GM23338 (cell line): ENCODE data around the gene SHISAL1. TPM values are rescaled to one million over a fixed set of nuclear protein-coding genes. Genes with fewer than 3 reads are reported as not detected.
A peak's percentile ranks its signal among the peaks of the same experiment; 100 is the strongest.

Source experiments
- ATAC-seq: fragments of 200-7000 bp; cut with Tn5 transposase; 3 replicates; pipeline ENCODE4 v1.9.1; 2020
- DNase-seq: peaks from one replicate; pipeline ENCODE4 v3.0.0-alpha.2; 2015; ENCODE audit warnings: low spot score
- H2AFZ ChIP-seq: fragments of 200-600 bp; sonication (generic); 2 replicates; pipeline ENCODE4 v1.8.0; 2016; ENCODE audit warnings: antibody characterized with exemption, mild to moderate bottlenecking, moderate library complexity
- H3F3A ChIP-seq: fragments of 200-600 bp; sonication (generic); replicated peaks from 2 replicates; pipeline ENCODE4 v1.8.0; 2017; ENCODE audit warnings: antibody characterized with exemption, mixed run types, low read depth
- H3K27ac ChIP-seq: fragments of 200-600 bp; sonication (generic); 2 replicates; pipeline ENCODE4 v1.6.1; 2016; ENCODE audit warnings: low read depth
- H3K27me3 ChIP-seq: fragments of 200-600 bp; sonication (generic); 2 replicates; pipeline ENCODE4 v1.8.0; 2016; ENCODE audit warnings: mild to moderate bottlenecking, mixed run types, moderate library complexity; ENCODE audit not compliant: insufficient read depth
- H3K36me3 ChIP-seq: fragments of 200-600 bp; sonication (generic); 2 replicates; pipeline ENCODE4 v1.8.0; 2016; ENCODE audit warnings: mild to moderate bottlenecking; ENCODE audit not compliant: insufficient read depth
- H3K4me1 ChIP-seq: fragments of 200-600 bp; sonication (generic); 2 replicates; pipeline ENCODE4 v1.8.0; 2016; ENCODE audit warnings: mild to moderate bottlenecking, moderate library complexity; ENCODE audit not compliant: insufficient read depth
- H3K4me2 ChIP-seq: fragments of 200-600 bp; sonication (generic); 2 replicates; pipeline ENCODE4 v1.7.1; 2017; ENCODE audit warnings: mixed run types
- H3K4me3 ChIP-seq: fragments of 200-600 bp; sonication (generic); 2 replicates; pipeline ENCODE4 v1.6.1; 2016; ENCODE audit warnings: mixed run types
- H3K79me2 ChIP-seq: fragments of 200-600 bp; sonication (generic); replicated peaks from 2 replicates; pipeline ENCODE4 v1.8.0; 2017; ENCODE audit warnings: mild to moderate bottlenecking; ENCODE audit not compliant: insufficient read depth
- H3K9me2 ChIP-seq: fragments of 200-600 bp; sonication (generic); 2 replicates; pipeline ENCODE4 v1.8.0; 2017; ENCODE audit not compliant: insufficient read depth
- H4K20me1 ChIP-seq: fragments of 200-600 bp; sonication (generic); replicated peaks from 2 replicates; pipeline ENCODE4 v1.8.0; 2017; ENCODE audit warnings: mild to moderate bottlenecking; ENCODE audit not compliant: insufficient read depth
- H3K27ac Mint-ChIP-seq: 2 replicates; pipeline ENCODE4 v1.8.0; 2020; ENCODE audit warnings: inconsistent platforms, mild to moderate bottlenecking, moderate library complexity, mixed read lengths
- H3K27me3 Mint-ChIP-seq: 3 replicates; pipeline ENCODE4 v1.8.0; 2022; ENCODE audit warnings: low read depth, mild to moderate bottlenecking, moderate library complexity, mixed read lengths, inconsistent platforms; ENCODE audit not compliant: insufficient read depth, poor library complexity
- H3K36me3 Mint-ChIP-seq: 3 replicates; pipeline ENCODE4 v1.8.0; 2021; ENCODE audit warnings: low read depth, mild to moderate bottlenecking, inconsistent platforms, moderate library complexity, mixed read lengths
- H3K4me1 Mint-ChIP-seq: 3 replicates; pipeline ENCODE4 v1.8.0; 2020; ENCODE audit warnings: mild to moderate bottlenecking, inconsistent platforms, mixed read lengths
- H3K4me3 Mint-ChIP-seq: 3 replicates; pipeline ENCODE4 v1.8.0; 2021; ENCODE audit warnings: moderate library complexity, mild to moderate bottlenecking, inconsistent platforms, mixed read lengths
- H3K9me3 Mint-ChIP-seq: 3 replicates; pipeline ENCODE4 v1.8.0; 2020; ENCODE audit warnings: moderate library complexity, mild to moderate bottlenecking, inconsistent platforms, mixed read lengths
- CTCF ChIP-seq, 2 experiments: fragments of 200-600 bp in 1 of 2; sonication (generic) in 1 of 2; conservative IDR thresholded peaks; 2 replicates each; pipeline versions ENCODE4 v1.5.1 to v1.6.1; 2016 to 2017; ENCODE audit warnings: antibody characterized with exemption in 2 of 2, low read depth in 2 of 2, mild to moderate bottlenecking in 2 of 2, moderate library complexity in 1 of 2
- ETS1 ChIP-seq: IDR thresholded peaks from 2 replicates; pipeline ENCODE4 v1.6.1; 2016; ENCODE audit warnings: antibody characterized with exemption
- JUNB ChIP-seq: IDR thresholded peaks from one replicate; pipeline ENCODE4 v1.6.1; 2016; ENCODE audit warnings: antibody characterized with exemption; ENCODE audit not compliant: unreplicated experiment
- REST ChIP-seq: IDR thresholded peaks from one replicate; pipeline ENCODE4 v1.6.1; 2018; ENCODE audit warnings: antibody characterized with exemption; ENCODE audit not compliant: unreplicated experiment
- polyA plus RNA-seq: library from polyadenylated mRNA; unstranded; fragments of >200 nt; fragmentation: Nextera tagmentation; extraction: Ambion mirVana; gene quantifications from 2 replicates; pipeline ENCODE4 v1.2.1, GENCODE V29; 2016
- total RNA-seq: library from RNA; depleted of rRNA; stranded (reverse); fragments of >200 nt; shearing (Covaris generic); gene quantifications from 2 replicates; pipeline ENCODE4 v1.2.3, GENCODE V29; 2014
- TF ChIP-seq, protein P1 (sequence below): fragments of 250-450 bp; sonication (Bioruptor Pico); IDR thresholded peaks from 2 replicates; pipeline ENCODE4 v1.5.0; 2020; ENCODE audit warnings: mild to moderate bottlenecking, moderate library complexity

The SHISAL1 gene
- total and polyA plus RNA-seq, 2 experiments from 2014 or later: 0.71 to 3.4 TPM

DNA sequence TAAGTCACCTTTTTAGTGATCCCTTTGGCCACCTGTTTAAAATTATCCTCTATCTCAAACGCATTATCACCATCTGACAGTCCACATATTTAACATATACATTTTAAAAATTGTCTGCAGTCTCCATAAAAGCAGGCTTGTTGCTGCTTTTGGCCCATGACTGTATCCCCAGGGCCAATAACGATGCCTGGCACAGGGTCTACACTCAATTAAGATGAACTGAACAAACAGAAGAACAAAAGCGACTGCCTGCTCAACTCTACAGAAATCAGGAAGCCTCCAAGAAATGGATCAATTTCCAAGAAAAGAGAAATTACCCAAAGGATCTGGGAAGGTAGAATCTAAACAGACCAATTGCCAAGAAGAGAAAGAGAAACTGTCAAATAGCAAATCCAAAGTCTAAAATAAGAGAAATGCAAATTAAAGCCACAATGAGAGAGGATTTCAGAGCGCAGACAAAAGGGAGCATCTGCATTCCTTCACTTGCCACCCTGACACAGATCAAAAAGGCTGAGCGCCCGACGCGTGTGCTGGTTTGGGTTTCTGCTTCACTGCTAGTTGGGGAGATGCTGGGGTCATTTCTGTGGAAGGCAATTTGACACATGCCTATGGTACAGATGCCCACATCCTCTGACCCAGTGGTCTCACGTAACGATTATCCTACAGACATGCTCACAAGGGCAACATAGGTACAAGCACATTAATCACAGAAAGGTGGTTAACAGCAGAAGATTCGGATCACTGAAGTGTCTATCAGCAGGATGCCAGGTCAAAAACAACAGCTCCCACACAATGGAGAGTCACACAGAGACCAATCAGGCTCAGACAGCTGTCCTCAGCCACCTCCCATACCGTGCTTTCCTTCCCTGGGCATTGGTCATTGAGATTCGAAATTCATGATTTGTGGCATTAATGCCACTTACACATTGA, 55.9 kb downstream of the SHISAL1 start:
- H3K4me2 ChIP-seq: no peak overlapping the region
- H3F3A ChIP-seq: no peaks in the 10 kb centered on the region
- 0 out of 2 replicates have a peak, but pooled peaks cover 4% of the 10 kb centered on the region for H3K4me1 ChIP-seq
- peaks cover 5% of the 10 kb centered on the region for H3K9me3 Mint-ChIP-seq
- no peaks in the 10 kb centered on the region for H3K9me2 ChIP-seq
- no peaks in the 10 kb centered on the region for H3K27me3 ChIP-seq
- H2AFZ ChIP-seq: no peak overlapping the region
- ATAC-seq (peak; percentile 83), DNase-seq (no peak)
- TF ChIP-seq ETS1 (no peak), REST (no peak), JUNB (no peak)
- H3K4me3 ChIP-seq: no peak overlapping the region
- no peaks in the 10 kb centered on the region for H3K79me2 ChIP-seq
- H3K27me3 Mint-ChIP-seq: peaks cover 15% of the 10 kb centered on the region
- no peaks in the 10 kb centered on the region for H3K36me3 ChIP-seq
- H4K20me1 ChIP-seq: no peaks in the 10 kb centered on the region
- no peak overlapping the region; the same call in 2 of the 3 replicates for H3K4me3 Mint-ChIP-seq
- H3K4me1 Mint-ChIP-seq: peaks cover 12% of the 10 kb centered on the region
- no peak overlapping the region for H3K27ac ChIP-seq
- no peak overlapping the region; the same call in 1 of the 2 replicates for H3K27ac Mint-ChIP-seq
- H3K36me3 Mint-ChIP-seq: peaks cover 7% of the 10 kb centered on the region; the same call in 2 of the 3 replicates

DNA sequence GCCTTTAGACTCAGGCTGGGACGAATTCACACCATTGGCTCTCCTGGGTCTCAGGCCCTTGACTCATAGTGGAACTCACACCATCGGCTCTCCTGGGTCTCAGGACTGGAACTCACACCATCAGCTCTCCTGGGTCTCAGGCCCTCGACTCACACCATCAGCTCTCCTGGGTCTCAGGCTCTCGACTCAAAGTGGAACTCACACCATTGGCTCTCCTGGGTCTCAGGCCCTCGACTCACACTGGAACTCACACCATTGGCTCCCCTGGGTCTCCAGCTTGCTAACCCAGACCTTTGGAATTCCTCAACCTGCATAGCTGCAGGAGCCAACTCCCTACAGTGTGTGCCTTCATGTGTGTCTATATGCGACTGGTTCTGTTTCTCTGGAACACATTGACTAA, 56.7 kb downstream of the SHISAL1 start:
- Mint-ChIP-seq H3K4me3 (no peak overlapping the region), H3K36me3 (peaks cover 11% of the 10 kb centered on the region), H3K27me3 (peaks cover 15% of the 10 kb centered on the region), H3K4me1 (peaks cover 12% of the 10 kb centered on the region), H3K27ac (no peak overlapping the region), H3K9me3 (peaks cover 6% of the 10 kb centered on the region)
- no peak overlapping the region for H3K4me2 ChIP-seq
- no peaks in the 10 kb centered on the region for H3K36me3 ChIP-seq
- H4K20me1 ChIP-seq: no peaks in the 10 kb centered on the region
- DNase-seq (no peak), ATAC-seq (peak; percentile 49; the same call in 1 of the 3 replicates)
- H3K4me3 ChIP-seq: no peak overlapping the region
- H3K79me2 ChIP-seq: no peaks in the 10 kb centered on the region
- no peaks in the 10 kb centered on the region for H3K9me2 ChIP-seq
- H3K27me3 ChIP-seq: no peaks in the 10 kb centered on the region
- H2AFZ ChIP-seq: no peak overlapping the region
- H3K27ac ChIP-seq: no peak overlapping the region
- 0 out of 2 replicates have a peak, but pooled peaks cover 4% of the 10 kb centered on the region for H3K4me1 ChIP-seq
- no peaks in the 10 kb centered on the region for H3F3A ChIP-seq
- no peak for TF ChIP-seq CTCF (conservative IDR thresholded peaks at IDR 0.05; ENCODE audit: low read depth in 2 of 2)
- TF ChIP-seq, protein P1, sequence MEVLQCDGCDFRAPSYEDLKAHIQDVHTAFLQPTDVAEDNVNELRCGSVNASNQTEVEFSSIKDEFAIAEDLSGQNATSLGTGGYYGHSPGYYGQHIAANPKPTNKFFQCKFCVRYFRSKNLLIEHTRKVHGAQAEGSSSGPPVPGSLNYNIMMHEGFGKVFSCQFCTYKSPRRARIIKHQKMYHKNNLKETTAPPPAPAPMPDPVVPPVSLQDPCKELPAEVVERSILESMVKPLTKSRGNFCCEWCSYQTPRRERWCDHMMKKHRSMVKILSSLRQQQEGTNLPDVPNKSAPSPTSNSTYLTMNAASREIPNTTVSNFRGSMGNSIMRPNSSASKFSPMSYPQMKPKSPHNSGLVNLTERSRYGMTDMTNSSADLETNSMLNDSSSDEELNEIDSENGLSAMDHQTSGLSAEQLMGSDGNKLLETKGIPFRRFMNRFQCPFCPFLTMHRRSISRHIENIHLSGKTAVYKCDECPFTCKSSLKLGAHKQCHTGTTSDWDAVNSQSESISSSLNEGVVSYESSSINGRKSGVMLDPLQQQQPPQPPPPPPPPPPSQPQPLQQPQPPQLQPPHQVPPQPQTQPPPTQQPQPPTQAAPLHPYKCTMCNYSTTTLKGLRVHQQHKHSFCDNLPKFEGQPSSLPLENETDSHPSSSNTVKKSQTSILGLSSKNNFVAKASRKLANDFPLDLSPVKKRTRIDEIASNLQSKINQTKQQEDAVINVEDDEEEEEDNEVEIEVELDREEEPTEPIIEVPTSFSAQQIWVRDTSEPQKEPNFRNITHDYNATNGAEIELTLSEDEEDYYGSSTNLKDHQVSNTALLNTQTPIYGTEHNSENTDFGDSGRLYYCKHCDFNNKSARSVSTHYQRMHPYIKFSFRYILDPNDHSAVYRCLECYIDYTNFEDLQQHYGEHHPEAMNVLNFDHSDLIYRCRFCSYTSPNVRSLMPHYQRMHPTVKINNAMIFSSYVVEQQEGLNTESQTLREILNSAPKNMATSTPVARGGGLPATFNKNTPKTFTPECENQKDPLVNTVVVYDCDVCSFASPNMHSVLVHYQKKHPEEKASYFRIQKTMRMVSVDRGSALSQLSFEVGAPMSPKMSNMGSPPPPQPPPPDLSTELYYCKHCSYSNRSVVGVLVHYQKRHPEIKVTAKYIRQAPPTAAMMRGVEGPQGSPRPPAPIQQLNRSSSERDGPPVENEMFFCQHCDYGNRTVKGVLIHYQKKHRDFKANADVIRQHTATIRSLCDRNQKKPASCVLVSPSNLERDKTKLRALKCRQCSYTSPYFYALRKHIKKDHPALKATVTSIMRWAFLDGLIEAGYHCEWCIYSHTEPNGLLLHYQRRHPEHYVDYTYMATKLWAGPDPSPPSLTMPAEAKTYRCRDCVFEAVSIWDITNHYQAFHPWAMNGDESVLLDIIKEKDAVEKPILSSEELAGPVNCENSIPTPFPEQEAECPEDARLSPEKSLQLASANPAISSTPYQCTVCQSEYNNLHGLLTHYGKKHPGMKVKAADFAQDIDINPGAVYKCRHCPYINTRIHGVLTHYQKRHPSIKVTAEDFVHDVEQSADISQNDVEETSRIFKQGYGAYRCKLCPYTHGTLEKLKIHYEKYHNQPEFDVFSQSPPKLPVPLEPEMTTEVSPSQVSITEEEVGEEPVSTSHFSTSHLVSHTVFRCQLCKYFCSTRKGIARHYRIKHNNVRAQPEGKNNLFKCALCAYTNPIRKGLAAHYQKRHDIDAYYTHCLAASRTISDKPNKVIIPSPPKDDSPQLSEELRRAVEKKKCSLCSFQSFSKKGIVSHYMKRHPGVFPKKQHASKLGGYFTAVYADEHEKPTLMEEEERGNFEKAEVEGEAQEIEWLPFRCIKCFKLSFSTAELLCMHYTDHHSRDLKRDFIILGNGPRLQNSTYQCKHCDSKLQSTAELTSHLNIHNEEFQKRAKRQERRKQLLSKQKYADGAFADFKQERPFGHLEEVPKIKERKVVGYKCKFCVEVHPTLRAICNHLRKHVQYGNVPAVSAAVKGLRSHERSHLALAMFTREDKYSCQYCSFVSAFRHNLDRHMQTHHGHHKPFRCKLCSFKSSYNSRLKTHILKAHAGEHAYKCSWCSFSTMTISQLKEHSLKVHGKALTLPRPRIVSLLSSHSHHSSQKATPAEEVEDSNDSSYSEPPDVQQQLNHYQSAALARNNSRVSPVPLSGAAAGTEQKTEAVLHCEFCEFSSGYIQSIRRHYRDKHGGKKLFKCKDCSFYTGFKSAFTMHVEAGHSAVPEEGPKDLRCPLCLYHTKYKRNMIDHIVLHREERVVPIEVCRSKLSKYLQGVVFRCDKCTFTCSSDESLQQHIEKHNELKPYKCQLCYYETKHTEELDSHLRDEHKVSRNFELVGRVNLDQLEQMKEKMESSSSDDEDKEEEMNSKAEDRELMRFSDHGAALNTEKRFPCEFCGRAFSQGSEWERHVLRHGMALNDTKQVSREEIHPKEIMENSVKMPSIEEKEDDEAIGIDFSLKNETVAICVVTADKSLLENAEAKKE: no peak
